Peyer's patch (tissue), 4 donors: ENCODE results near the gene LY86. TPM values are rescaled to one million over a fixed set of nuclear protein-coding genes. Genes with fewer than 3 reads are reported as not detected.
"Not testable (repeated sequence)": the region's sequence is repeated elsewhere in the genome, so short reads cannot be mapped to it uniquely, and the experiment has no call there.

ENCODE experiments used
- DNase-seq, 3 donors: peaks; one replicate each; pipeline ENCODE4 v3.0.0-alpha.2; 2017 to 2019
- H3K27ac ChIP-seq, 4 donors: fragments of 200-600 bp; sonication (generic); one replicate each; pipeline ENCODE4 v1.5.1; 2016 to 2019
- H3K27me3 ChIP-seq, 2 donors: fragments of 200-600 bp; sonication (generic); one replicate each; pipeline ENCODE4 v1.5.1; 2019
- H3K36me3 ChIP-seq, 3 donors: fragments of 200-600 bp; sonication (generic); one replicate each; pipeline ENCODE4 v1.5.1; 2016 to 2019
- H3K4me1 ChIP-seq, 4 donors: fragments of 200-600 bp; sonication (generic); one replicate each; pipeline ENCODE4 v1.5.1; 2016 to 2019
- H3K4me3 ChIP-seq, 4 donors: fragments of 200-600 bp; sonication (generic); 1 replicate in 3 of 4; 2 replicates in 1 of 4; pipeline ENCODE4 v1.5.1; 2016 to 2019; ENCODE audit warnings: mild to moderate bottlenecking in 1 of 4
- H3K9me3 ChIP-seq, 4 donors: fragments of 200-600 bp; sonication (generic); one replicate each; pipeline ENCODE4 v1.5.1; 2016 to 2019; ENCODE audit warnings: mild to moderate bottlenecking in 1 of 4
- CTCF ChIP-seq, 6 experiments: fragments of 450-650 bp in 4 of 6; fragments of 200-600 bp in 2 of 6; sonication (generic) in 1 of 6; IDR thresholded peaks; one replicate each; pipeline ENCODE4 v1.5.1; 2017 to 2019; ENCODE audit warnings: antibody characterized with exemption in 6 of 6, mild to moderate bottlenecking in 3 of 6, moderate library complexity in 1 of 6
- POLR2A ChIP-seq, 2 donors: fragments of 450-650 bp; IDR thresholded peaks; one replicate each; pipeline ENCODE4 v1.5.1; 2017; ENCODE audit warnings: antibody characterized with exemption in 2 of 2, mild to moderate bottlenecking in 2 of 2, moderate library complexity in 2 of 2
- total RNA-seq, 4 donors: library from RNA; depleted of rRNA; stranded (reverse); fragments of >200 nt; gene quantifications; one replicate each; pipeline ENCODE4 v1.1.0, GENCODE V29; 2016

The LY86 gene
- total RNA-seq, 4 donors from 2014 or later: 1.7 to 39.6 TPM; not detected in 2

- TF ChIP-seq CTCF (IDR thresholded peaks at IDR 0.05) (no peak), POLR2A (IDR thresholded peaks at IDR 0.05) (no peak)
- no peaks in the 10 kb centered on the region for H3K36me3 ChIP-seq
- H3K4me3 ChIP-seq: no peak overlapping the region
- no peaks in the 10 kb centered on the region for H3K27me3 ChIP-seq
- no peak for DNase-seq
- H3K9me3 ChIP-seq: no peaks in the 10 kb centered on the region
- H3K4me1 ChIP-seq: peaks cover 0 to 6% (median 0%) of the 10 kb centered on the region in 4 donors
- no peak overlapping the region for H3K27ac ChIP-seq
Observed at GRCh38 chr6:6663421-6664135, 75.1 kb downstream of the LY86 start.

GRCh38 chr6:6665555-6666243, 77.2 kb downstream of the LY86 start:
- TF ChIP-seq CTCF (IDR thresholded peaks at IDR 0.05) (no peak), POLR2A (IDR thresholded peaks at IDR 0.05) (no peak)
- no peak overlapping the region for H3K27ac ChIP-seq
- no peaks in the 10 kb centered on the region for H3K9me3 ChIP-seq
- H3K4me3 ChIP-seq: no peak overlapping the region
- H3K36me3 ChIP-seq: no peaks in the 10 kb centered on the region
- DNase-seq: no peak
- no peaks in the 10 kb centered on the region for H3K27me3 ChIP-seq
- peaks cover 0 to 6% (median 0%) of the 10 kb centered on the region in 4 donors for H3K4me1 ChIP-seq

- H3K4me3 ChIP-seq, H3K27me3 ChIP-seq, DNase-seq, H3K4me1 ChIP-seq, H3K27ac ChIP-seq, H3K36me3 ChIP-seq, H3K9me3 ChIP-seq: not testable (repeated sequence)
Observed at GRCh38 chr6:6670150-6670549, 81.6 kb downstream of the LY86 start.

GRCh38 chr6:6674872-6675271, 86.4 kb downstream of the LY86 start:
- Histone ChIP-seq H3K27me3 (no peaks in the 10 kb centered on the region), H3K4me3 (no peak overlapping the region)
- no peak for TF ChIP-seq POLR2A (IDR thresholded peaks at IDR 0.05)
- TF ChIP-seq CTCF (IDR thresholded peaks at IDR 0.05): no peak

GRCh38 chr6:6676910-6677441, 88.5 kb downstream of the LY86 start:
- TF ChIP-seq CTCF (IDR thresholded peaks at IDR 0.05): peak; percentile 95 to 99 (median 97)
- no peak for TF ChIP-seq POLR2A (IDR thresholded peaks at IDR 0.05)

More at GRCh38 chr6:6674872-6675271, 86.4 kb downstream of the LY86 start:
- no peaks in the 10 kb centered on the region for H3K9me3 ChIP-seq
- no peak for DNase-seq
- no peak overlapping the region for H3K27ac ChIP-seq
- H3K36me3 ChIP-seq: no peaks in the 10 kb centered on the region
- H3K4me1 ChIP-seq: peaks cover 0 to 27% (median 1%) of the 10 kb centered on the region in 4 donors

GRCh38 chr6:6678185-6678671, 89.7 kb downstream of the LY86 start:
- peak in 2 of 3 donors; percentile 65 to 72 for DNase-seq
- H3K36me3 ChIP-seq: no peaks in the 10 kb centered on the region
- H3K4me3 ChIP-seq: no peak overlapping the region
- H3K4me1 ChIP-seq: peaks cover 0 to 43% (median 3%) of the 10 kb centered on the region in 4 donors
- TF ChIP-seq CTCF (IDR thresholded peaks at IDR 0.05) (no peak), POLR2A (IDR thresholded peaks at IDR 0.05) (no peak)
- H3K27me3 ChIP-seq: no peaks in the 10 kb centered on the region
- H3K9me3 ChIP-seq: no peaks in the 10 kb centered on the region
- H3K27ac ChIP-seq: peak overlapping the region in 2 of 4 donors; percentile 51 to 54

More at GRCh38 chr6:6676910-6677441, 88.5 kb downstream of the LY86 start:
- H3K4me3 ChIP-seq: no peak overlapping the region
- H3K9me3 ChIP-seq: no peaks in the 10 kb centered on the region
- DNase-seq: peak; percentile 77 to 93 (median 85)
- no peaks in the 10 kb centered on the region for H3K27me3 ChIP-seq
- peaks cover 0 to 33% (median 1%) of the 10 kb centered on the region in 4 donors for H3K4me1 ChIP-seq
- peak overlapping the region in 2 of 4 donors; percentile 29 to 51 for H3K27ac ChIP-seq
- no peaks in the 10 kb centered on the region for H3K36me3 ChIP-seq
